Spinal cord (tissue), 10 donors: ENCODE data around the gene PON2. TPM values are rescaled to one million over a fixed set of nuclear protein-coding genes. Genes with fewer than 3 reads are reported as not detected.
A peak's percentile ranks its signal among the peaks of the same experiment; 100 is the strongest.

Experiments
- DNase-seq, 6 donors: peaks; one replicate each; pipeline versions ENCODE4 v3.0.0 to v3.0.0-alpha.2; 2013 to 2015; ENCODE audit warnings: low spot score in 6 of 6, low read depth in 4 of 6
- H3K27ac ChIP-seq: one replicate; pipeline ENCODE4 v1.5.1; 2013; ENCODE audit warnings: low read depth, low read length, control low read depth
- H3K27me3 ChIP-seq: one replicate; pipeline ENCODE4 v1.6.1; 2013; ENCODE audit warnings: low read length; ENCODE audit not compliant: control insufficient read depth, insufficient read depth
- H3K36me3 ChIP-seq: one replicate; pipeline ENCODE4 v1.6.1; 2013; ENCODE audit warnings: low read length; ENCODE audit not compliant: control insufficient read depth, insufficient read depth
- H3K4me1 ChIP-seq: one replicate; pipeline ENCODE4 v1.6.1; 2013; ENCODE audit warnings: low read length; ENCODE audit not compliant: control insufficient read depth, insufficient read depth
- H3K4me3 ChIP-seq: one replicate; pipeline ENCODE4 v1.5.1; 2013; ENCODE audit warnings: low read depth, low read length, control low read depth
- H3K9me3 ChIP-seq: one replicate; pipeline ENCODE4 v1.6.1; 2013; ENCODE audit warnings: low read length; ENCODE audit not compliant: control insufficient read depth, insufficient read depth
- WGBS: methylation state at CpG from one replicate; pipeline ENCODE4 v1.1.5; 2013; ENCODE audit warnings: missing lambda C conversion rate; ENCODE audit not compliant: insufficient coverage; 5-methylcytosine and 5-hydroxymethylcytosine counted together
- long read RNA-seq, 4 donors: transcript quantifications; one replicate each; lab custom pipeline, GENCODE V29; 2026
- polyA plus RNA-seq, 2 donors: library from polyadenylated mRNA; unstranded; fragments of 120-200 nt; gene quantifications; one replicate each; pipeline ENCODE4 v1.2.1, GENCODE V29; 2013; ENCODE audit not compliant: insufficient read length in 2 of 2
- total RNA-seq, 2 donors: library from RNA; depleted of rRNA in 1 of 2; stranded (reverse); fragments of 120-200 nt in 1 of 2; fragments of >200 nt in 1 of 2; gene quantifications; one replicate each; pipeline versions ENCODE4 v1.2.3 to v1.2.4, GENCODE V29; 2013 to 2014
- donor health status: healthy.

The PON2 gene
- total RNA-seq (100 to 1,000 TPM; 167 to 177 TPM), polyA plus RNA-seq (100 to 1,000 TPM; 252 to 286 TPM)
- long read RNA-seq, donor 1, transcript PON2-218 (9 exons, 1,653 nt), result major isoform, 65 of 184 reads
- long read RNA-seq, donor 1, transcript PON2-202 (9 exons, 1,726 nt), result minor isoform, 24 of 184 reads
- long read RNA-seq, donor 1, transcript PON2-215 (3 exons, 579 nt), result minor isoform, 18 of 184 reads
- long read RNA-seq, donor 1, partial matches to known transcripts, result 71 of 184 reads
- long read RNA-seq, donor 1, other reads (novel, unspliced or antisense), result 6 of 184 reads
- long read RNA-seq, donor 2, transcript PON2-215 (3 exons, 579 nt), result minor isoform, 5 of 73 reads
- long read RNA-seq, donor 2, transcript PON2-202 (9 exons, 1,726 nt), result minor isoform, 10 of 73 reads
- long read RNA-seq, donor 2, transcript PON2-218 (9 exons, 1,653 nt), result major isoform, 29 of 73 reads
- long read RNA-seq, donor 2, partial matches to known transcripts, result 28 of 73 reads
- long read RNA-seq, donor 2, other reads (novel, unspliced or antisense), result 0 of 73 reads
- long read RNA-seq, donor 3, transcript PON2-202 (9 exons, 1,726 nt), result minor isoform, 9 of 60 reads
- long read RNA-seq, donor 3, transcript PON2-218 (9 exons, 1,653 nt), result major isoform, 21 of 60 reads
- long read RNA-seq, donor 3, partial matches to known transcripts, result 26 of 60 reads
- long read RNA-seq, donor 3, other reads (novel, unspliced or antisense), result 0 of 60 reads
- long read RNA-seq, donor 4, transcript PON2-218 (9 exons, 1,653 nt), result major isoform, 68 of 266 reads
- long read RNA-seq, donor 4, transcript PON2-205 (2 exons, 627 nt), result minor isoform, 9 of 266 reads
- long read RNA-seq, donor 4, transcript PON2-215 (3 exons, 579 nt), result minor isoform, 27 of 266 reads
- long read RNA-seq, donor 4, transcript PON2-202 (9 exons, 1,726 nt), result minor isoform, 9 of 266 reads
- long read RNA-seq, donor 4, partial matches to known transcripts, result 147 of 266 reads
- long read RNA-seq, donor 4, other reads (novel, unspliced or antisense), result 0 of 266 reads

DNA sequence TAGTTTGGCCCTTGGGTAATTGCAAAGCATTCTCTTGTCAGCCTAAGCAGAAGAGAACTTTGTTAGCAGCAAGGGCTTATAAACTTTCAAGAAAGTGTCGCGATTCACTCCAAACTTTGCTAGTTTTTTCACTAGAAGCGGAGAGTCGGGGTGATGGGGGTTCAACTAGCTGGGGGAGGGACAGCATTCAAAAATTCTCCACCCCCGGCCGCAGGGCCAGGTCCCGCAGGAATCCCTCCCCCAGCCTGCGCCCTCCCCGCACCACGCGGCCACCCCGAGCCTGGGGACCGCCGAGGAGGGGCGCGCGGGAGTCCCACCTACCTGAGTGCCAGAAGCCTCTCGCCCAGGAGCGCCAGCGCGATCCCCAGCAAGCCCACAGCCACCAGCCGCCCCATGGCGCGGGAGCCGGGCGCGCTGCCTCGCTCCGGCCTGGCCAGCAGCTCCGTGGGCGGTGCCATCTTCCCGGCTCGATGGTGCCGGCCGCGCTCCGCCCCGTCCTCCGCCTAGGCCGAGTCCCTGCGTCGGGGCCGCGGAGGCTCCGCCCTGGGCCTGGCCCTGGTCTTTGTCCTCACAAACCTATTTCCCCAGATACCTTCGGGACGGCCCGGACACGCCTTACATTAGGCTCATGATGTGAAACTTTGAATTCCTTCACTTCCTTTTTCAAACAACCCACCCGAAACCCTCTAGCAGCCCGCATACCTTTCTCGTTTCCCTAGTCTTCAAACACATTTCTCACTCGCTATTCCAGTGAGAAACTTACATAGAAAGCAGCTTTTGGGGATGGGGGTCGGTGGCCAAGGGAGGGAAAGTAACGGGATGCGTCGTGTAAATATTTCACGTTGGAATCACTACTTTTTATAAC, at the start of gene PON2:
TSS of gene PON2 (minus strand) at position 472 of the 865 bp plus-strand sequence. CDS start at position 395, 77 bp downstream.
- Histone ChIP-seq H3K4me1 (peaks cover 5% of the 10 kb centered on the region), H3K9me3 (no peaks in the 10 kb centered on the region), H3K4me3 (peak within 1 kb of the TSS; percentile 73), H3K27ac (peak within 1 kb of the TSS; percentile 94), H3K27me3 (no peaks in the 10 kb centered on the region), H3K36me3 (no peaks in the 10 kb centered on the region)
- DNase-seq, result peak in 5 of 6 donors; percentile 48 to 89 (median 57)
- WGBS, result 0% methylated on average over 44 of the region's 58 CpGs

DNA sequence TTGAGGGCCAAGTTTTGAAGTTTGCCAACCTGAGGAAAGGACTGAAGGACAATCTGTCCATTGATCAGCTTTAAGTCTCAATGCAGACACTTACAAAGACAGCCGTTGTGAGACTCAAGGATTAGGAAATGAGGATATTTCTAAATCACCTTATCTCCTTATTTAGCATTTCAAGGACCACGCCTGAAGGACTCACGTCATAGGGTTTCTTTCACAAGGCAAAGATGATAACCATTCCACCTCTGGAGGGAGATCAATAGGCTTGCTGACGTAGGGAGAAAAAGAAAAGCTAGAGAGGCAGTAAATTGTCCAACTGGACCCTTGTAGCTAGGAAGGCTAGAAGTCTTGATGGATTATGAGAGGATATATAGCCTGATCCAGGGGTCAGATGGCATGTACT, 47.6 kb upstream of the PON2 start:
- no peaks in the 10 kb centered on the region for H3K27me3 ChIP-seq
- H3K27ac ChIP-seq, result no peak overlapping the region
- DNase-seq, result no peak
- 17% methylated on average over 1 of the region's 4 CpGs for WGBS
- no peaks in the 10 kb centered on the region for H3K36me3 ChIP-seq
- H3K4me3 ChIP-seq, result no peak overlapping the region
- no peaks in the 10 kb centered on the region for H3K9me3 ChIP-seq
- no peaks in the 10 kb centered on the region for H3K4me1 ChIP-seq

DNA sequence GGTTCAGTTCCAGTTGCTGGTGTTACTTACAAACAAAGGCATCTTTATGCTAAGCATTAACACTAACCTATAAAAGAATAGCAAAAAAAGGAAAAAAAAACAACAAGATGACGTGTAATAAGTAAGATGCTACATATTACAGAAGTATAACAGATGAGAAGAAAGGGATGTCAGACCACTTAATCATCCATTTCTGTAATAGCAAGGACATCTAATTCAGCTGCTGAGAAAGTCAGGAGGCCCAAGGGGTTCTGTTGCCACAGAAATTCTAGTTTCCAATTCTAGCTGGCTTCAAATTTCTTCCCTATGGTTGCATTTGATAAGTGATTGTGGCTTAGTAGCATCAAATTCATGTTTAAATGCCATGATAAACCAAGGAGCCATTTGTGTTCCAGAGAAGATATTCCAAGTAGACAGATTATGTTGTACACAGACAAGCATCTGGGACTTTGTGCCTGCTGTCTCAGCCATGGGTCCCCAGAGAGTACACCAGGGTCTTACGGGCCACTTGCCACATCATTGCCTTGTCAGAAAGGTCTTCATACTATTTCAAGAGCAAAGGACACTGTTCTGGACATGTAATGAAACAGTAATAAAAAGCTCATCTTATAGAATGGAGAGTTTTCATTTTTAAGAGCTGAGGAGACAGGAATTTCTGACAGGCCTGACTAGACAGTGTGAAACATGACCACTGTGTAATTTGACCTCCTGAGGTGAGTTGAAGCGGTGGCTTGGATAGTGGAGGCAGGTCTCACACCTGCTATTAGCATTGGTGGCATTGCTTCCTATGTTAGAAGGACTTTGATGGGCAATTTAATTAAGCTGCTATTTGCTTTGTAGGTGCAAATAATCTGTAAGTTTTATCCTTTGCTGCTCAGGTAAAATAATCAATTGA, 46.7 kb upstream of the PON2 start:
- Histone ChIP-seq H3K4me3 (no peak overlapping the region), H3K27ac (no peak overlapping the region), H3K36me3 (no peaks in the 10 kb centered on the region), H3K9me3 (no peaks in the 10 kb centered on the region), H3K4me1 (no peaks in the 10 kb centered on the region), H3K27me3 (no peaks in the 10 kb centered on the region)
- no peak for DNase-seq
- 90% methylated on average over 2 of the region's 3 CpGs for WGBS

DNA sequence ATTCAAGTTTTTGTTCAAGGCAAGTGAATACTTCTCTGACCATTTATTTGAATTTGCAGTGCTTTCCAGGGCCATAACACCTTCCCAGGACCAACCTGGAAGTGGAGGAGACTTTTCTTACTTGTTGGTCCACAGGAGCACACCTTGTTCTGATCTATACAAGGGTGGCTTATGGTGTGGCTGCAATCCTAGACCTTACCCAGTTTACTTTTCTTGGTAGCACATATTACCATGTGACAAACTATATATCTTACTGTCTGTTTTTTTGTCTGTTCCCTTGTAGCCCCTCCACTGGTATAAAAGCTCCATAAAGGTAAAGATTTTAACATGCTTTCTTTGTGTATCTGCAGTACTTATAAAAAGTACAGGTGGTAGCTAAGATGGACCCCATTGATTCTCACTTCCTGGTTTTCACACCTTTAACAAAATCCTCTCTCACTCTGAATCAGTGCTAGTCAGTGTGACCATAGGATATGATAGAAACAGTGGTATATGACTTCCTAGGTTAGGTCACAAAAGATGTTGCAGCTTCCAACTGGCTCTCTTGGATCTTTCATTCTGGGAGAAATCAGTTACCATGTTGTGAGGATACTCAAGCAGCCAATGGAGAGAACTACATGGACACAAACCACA, 45.3 kb upstream of the PON2 start:
- Histone ChIP-seq H3K4me3 (no peak overlapping the region), H3K4me1 (no peaks in the 10 kb centered on the region), H3K27ac (no peak overlapping the region), H3K36me3 (no peaks in the 10 kb centered on the region), H3K27me3 (no peaks in the 10 kb centered on the region), H3K9me3 (no peaks in the 10 kb centered on the region)
- no peak for DNase-seq

DNA sequence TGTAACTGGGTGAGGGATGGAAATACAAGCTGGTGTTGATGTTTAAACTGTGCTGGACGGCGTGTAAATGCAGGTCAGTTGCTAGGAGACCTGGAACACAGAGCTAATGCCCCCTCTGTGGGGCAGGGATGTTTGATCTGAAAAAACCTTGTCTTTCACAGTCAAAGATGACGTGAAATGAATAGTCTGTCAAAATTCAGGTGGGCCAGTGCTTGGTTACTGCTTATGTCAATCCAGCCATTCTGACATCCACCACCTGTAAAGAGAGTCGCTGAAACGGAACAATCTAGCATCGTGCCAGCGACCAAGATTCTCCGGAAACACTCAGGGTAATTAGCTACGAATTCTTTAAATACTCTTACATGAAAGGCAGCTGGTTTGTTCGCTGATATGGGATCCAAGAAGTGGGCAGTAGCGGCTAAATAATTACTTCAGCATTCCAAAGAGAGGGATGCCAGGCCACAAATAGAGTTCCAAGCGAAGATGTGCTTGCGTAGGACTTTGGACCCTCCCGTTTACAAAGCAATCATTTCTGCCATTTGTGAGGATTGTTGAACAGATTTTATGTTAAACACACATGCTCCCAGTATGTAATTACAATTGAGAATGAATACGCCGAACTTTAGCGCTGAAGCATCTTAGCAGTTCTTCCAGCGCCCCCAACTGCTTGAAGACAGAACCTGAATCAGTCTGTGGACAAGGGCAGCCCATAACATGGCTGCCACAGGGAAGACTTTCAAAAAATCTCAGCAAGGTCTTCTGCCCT, 43.6 kb upstream of the PON2 start:
- Histone ChIP-seq H3K4me3 (peak overlapping the region; percentile 13), H3K27me3 (no peaks in the 10 kb centered on the region), H3K36me3 (no peaks in the 10 kb centered on the region), H3K27ac (peak overlapping the region; percentile 9), H3K4me1 (no peaks in the 10 kb centered on the region), H3K9me3 (no peaks in the 10 kb centered on the region)
- WGBS, result 39% methylated on average over 12 of the region's 18 CpGs
- DNase-seq, result peak in 2 of 6 donors; percentile 85 to 86

DNA sequence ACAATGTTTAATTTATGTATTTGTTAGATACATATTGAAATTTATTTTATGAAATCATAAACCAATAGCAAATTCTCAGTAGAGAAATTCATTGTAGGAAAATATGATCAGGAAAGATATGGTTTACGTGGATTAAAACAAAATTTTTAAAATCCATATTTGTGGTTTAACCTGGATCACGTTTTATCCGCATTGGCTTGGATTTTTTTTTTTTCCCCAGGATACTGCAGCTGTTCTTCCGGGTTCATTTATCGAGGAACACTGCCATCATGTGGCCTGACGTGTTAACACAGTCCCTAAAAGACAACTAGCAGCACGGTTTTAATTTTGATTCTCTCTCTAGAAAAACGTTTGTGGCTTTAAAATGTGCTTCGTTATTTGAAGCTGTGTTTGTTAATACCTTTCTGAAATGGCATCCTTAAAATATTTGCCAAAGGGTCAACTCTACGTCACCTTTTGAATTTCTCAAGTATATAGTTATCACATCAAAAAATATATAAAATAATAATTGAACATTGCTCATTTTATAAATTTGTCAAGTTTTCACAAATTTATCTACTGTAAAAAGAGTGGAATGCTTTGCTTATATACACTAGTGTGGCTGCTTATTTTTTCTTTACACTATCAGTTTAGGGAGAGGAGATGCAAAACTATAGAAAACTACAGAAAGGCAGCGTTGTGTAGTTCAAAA, 42.2 kb upstream of the PON2 start:
- no peaks in the 10 kb centered on the region for H3K36me3 ChIP-seq
- no peaks in the 10 kb centered on the region for H3K9me3 ChIP-seq
- 0% methylated on average over 4 of the region's 11 CpGs for WGBS
- H3K27ac ChIP-seq, result peak overlapping the region; percentile 25
- no peaks in the 10 kb centered on the region for H3K27me3 ChIP-seq
- peak in 5 of 6 donors; percentile 72 to 97 (median 83) for DNase-seq
- H3K4me3 ChIP-seq, result peak overlapping the region; percentile 3
- peaks cover 3% of the 10 kb centered on the region for H3K4me1 ChIP-seq

DNA sequence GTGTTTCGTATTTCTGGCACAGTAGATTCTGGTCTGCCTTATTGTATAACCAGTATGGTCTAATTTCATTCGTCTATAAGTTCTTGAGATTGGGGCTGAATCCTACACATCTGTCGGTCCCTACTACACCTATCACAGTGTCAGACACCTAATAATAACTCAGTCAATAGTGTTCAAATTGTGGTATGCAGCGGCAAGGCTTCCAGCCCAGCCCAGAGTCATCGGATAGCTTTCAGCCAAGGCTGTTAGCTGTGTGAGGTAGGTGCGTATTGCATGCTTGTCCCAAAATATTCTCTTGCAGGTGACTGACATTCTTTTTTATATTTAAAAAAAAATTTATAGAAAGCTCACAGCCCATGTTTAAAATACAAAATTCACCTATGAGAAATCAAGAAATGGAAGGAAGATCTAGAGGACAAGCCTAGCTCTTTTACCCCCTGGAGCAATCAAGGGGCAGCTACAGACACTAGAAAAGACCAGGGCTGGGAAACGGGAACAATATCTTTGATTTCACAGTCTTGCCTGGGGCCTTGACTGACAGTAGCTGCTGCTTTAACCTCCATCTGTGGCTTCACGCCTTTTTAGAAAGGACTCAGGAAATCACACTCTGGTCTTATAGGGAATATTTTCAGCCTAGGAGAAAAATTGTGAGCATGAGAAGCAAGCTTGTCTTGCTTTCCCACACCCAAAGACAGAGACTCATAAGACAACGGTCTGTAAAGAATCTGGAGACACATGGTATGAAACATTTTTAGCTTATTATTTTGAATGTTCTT, 41.4 kb upstream of the PON2 start:
- Histone ChIP-seq H3K36me3 (no peaks in the 10 kb centered on the region), H3K4me1 (peaks cover 3% of the 10 kb centered on the region), H3K9me3 (no peaks in the 10 kb centered on the region), H3K27ac (peak overlapping the region; percentile 25), H3K27me3 (no peaks in the 10 kb centered on the region), H3K4me3 (no peak overlapping the region)
- WGBS, result 33% methylated on average over 3 of the region's 9 CpGs
- peak in 2 of 6 donors; percentile 46 to 78 for DNase-seq
